ENCODE data around the gene TRNT1.

DNA sequence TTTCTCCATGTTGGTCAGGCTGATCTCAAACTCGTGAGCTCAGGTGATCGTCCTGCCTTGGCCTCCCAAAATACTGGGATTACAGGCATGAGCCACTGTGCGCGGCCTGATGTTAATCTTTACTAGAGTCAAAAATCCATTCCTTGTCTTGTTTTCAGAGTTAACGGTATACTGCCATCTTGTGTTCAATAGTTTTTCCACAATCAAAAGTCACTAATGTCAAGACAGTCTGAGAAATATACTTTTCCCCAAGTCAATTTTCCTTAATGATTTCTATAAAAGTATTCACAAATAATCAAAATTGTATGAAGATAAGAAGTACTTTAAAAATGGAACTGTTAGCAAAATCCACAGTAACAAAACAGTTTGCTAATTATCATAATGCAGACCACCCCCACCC, 44.3 kb downstream of the TRNT1 start:
- TF ChIP-seq, protein P1, sequence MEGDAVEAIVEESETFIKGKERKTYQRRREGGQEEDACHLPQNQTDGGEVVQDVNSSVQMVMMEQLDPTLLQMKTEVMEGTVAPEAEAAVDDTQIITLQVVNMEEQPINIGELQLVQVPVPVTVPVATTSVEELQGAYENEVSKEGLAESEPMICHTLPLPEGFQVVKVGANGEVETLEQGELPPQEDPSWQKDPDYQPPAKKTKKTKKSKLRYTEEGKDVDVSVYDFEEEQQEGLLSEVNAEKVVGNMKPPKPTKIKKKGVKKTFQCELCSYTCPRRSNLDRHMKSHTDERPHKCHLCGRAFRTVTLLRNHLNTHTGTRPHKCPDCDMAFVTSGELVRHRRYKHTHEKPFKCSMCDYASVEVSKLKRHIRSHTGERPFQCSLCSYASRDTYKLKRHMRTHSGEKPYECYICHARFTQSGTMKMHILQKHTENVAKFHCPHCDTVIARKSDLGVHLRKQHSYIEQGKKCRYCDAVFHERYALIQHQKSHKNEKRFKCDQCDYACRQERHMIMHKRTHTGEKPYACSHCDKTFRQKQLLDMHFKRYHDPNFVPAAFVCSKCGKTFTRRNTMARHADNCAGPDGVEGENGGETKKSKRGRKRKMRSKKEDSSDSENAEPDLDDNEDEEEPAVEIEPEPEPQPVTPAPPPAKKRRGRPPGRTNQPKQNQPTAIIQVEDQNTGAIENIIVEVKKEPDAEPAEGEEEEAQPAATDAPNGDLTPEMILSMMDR (IDR thresholded peaks at IDR 0.05 in 8 of 11, conservative IDR thresholded peaks at IDR 0.05 in 3 of 11): peak in 8 of 11 experiments; percentile 25 to 54 (median 34)
- no peak for TF ChIP-seq POLR2A (IDR thresholded peaks at IDR 0.05)
- TF ChIP-seq POLR2AphosphoS5 (IDR thresholded peaks at IDR 0.05): peak in 1 of 3 donors; percentile 12
